ENCODE data around the gene ZSCAN10. TPM values are rescaled to one million over a fixed set of nuclear protein-coding genes. Genes with fewer than 3 reads are reported as not detected.

Gene ZSCAN10
- total and polyA plus RNA-seq, 2 of the 13 experiments (the other 11 are each of a cell fraction or from before 2014, with no cell fraction given) = not detected

- TF ChIP-seq, protein P1, sequence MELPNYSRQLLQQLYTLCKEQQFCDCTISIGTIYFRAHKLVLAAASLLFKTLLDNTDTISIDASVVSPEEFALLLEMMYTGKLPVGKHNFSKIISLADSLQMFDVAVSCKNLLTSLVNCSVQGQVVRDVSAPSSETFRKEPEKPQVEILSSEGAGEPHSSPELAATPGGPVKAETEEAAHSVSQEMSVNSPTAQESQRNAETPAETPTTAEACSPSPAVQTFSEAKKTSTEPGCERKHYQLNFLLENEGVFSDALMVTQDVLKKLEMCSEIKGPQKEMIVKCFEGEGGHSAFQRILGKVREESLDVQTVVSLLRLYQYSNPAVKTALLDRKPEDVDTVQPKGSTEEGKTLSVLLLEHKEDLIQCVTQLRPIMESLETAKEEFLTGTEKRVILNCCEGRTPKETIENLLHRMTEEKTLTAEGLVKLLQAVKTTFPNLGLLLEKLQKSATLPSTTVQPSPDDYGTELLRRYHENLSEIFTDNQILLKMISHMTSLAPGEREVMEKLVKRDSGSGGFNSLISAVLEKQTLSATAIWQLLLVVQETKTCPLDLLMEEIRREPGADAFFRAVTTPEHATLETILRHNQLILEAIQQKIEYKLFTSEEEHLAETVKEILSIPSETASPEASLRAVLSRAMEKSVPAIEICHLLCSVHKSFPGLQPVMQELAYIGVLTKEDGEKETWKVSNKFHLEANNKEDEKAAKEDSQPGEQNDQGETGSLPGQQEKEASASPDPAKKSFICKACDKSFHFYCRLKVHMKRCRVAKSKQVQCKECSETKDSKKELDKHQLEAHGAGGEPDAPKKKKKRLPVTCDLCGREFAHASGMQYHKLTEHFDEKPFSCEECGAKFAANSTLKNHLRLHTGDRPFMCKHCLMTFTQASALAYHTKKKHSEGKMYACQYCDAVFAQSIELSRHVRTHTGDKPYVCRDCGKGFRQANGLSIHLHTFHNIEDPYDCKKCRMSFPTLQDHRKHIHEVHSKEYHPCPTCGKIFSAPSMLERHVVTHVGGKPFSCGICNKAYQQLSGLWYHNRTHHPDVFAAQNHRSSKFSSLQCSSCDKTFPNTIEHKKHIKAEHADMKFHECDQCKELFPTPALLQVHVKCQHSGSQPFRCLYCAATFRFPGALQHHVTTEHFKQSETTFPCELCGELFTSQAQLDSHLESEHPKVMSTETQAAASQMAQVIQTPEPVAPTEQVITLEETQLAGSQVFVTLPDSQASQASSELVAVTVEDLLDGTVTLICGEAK (IDR thresholded peaks at IDR 0.05) = peak; percentile 47
- TF ChIP-seq, protein P1 (CRISPR knock-in tag; IDR thresholded peaks at IDR 0.05) = no peak; the same call in 1 of the 2 replicates
- TF ChIP-seq MIER2 (CRISPR knock-in tag; IDR thresholded peaks at IDR 0.05) = no peak
- no peak for TF ChIP-seq ZNF329 (CRISPR knock-in tag; IDR thresholded peaks at IDR 0.05; ENCODE audit: low read depth)
- 0 out of 2 replicates have a peak, but pooled peaks have one; percentile 49 for TF ChIP-seq BRF2 (CRISPR knock-in tag; IDR thresholded peaks at IDR 0.05)
- TF ChIP-seq, protein P2, sequence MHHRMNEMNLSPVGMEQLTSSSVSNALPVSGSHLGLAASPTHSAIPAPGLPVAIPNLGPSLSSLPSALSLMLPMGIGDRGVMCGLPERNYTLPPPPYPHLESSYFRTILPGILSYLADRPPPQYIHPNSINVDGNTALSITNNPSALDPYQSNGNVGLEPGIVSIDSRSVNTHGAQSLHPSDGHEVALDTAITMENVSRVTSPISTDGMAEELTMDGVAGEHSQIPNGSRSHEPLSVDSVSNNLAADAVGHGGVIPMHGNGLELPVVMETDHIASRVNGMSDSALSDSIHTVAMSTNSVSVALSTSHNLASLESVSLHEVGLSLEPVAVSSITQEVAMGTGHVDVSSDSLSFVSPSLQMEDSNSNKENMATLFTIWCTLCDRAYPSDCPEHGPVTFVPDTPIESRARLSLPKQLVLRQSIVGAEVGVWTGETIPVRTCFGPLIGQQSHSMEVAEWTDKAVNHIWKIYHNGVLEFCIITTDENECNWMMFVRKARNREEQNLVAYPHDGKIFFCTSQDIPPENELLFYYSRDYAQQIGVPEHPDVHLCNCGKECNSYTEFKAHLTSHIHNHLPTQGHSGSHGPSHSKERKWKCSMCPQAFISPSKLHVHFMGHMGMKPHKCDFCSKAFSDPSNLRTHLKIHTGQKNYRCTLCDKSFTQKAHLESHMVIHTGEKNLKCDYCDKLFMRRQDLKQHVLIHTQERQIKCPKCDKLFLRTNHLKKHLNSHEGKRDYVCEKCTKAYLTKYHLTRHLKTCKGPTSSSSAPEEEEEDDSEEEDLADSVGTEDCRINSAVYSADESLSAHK (CRISPR knock-in tag; IDR thresholded peaks at IDR 0.05; ENCODE audit: borderline replicate concordance) = no peak
- TF ChIP-seq ZSCAN31 (CRISPR knock-in tag; IDR thresholded peaks at IDR 0.05; ENCODE audit: low read depth) = no peak; the same call in 1 of the 2 replicates
- TF ChIP-seq HDAC1 (CRISPR knock-in tag; IDR thresholded peaks at IDR 0.05) = no peak
- no peak for TF ChIP-seq EED (CRISPR knock-in tag; IDR thresholded peaks at IDR 0.05)
- TF ChIP-seq ZNF598 (CRISPR knock-in tag; IDR thresholded peaks at IDR 0.05; ENCODE audit: borderline replicate concordance) = peak; percentile 36; the same call in 1 of the 2 replicates
- TF ChIP-seq TARDBP (CRISPR knock-in tag; IDR thresholded peaks at IDR 0.05) = no peak
- TF ChIP-seq ZNF431 (CRISPR knock-in tag; IDR thresholded peaks at IDR 0.05; ENCODE audit: borderline replicate concordance, low read depth) = no peak
Observed at GRCh38 chr16:3134338-3135125, 35.4 kb upstream of the ZSCAN10 start, which contains the start of gene ZNF213 (continued).
